SJSA1 (cell line): ENCODE results near the gene KRT27. TPM values are rescaled to one million over a fixed set of nuclear protein-coding genes. Genes with fewer than 3 reads are reported as not detected.
"Not testable (repeated sequence)": the region's sequence is repeated elsewhere in the genome, so short reads cannot be mapped to it uniquely, and the experiment has no call there.

ENCODE experiments used
- DNase-seq, 2 experiments: peaks; one replicate each; pipeline ENCODE4 v3.0.0-alpha.2; 2015 to 2020; ENCODE audit warnings: low spot score in 2 of 2, low read depth in 1 of 2
- H3K27ac ChIP-seq: fragments of 250-450 bp; sonication (Bioruptor Pico); 2 replicates; pipeline ENCODE4 v1.5.1; 2020; ENCODE audit warnings: mild to moderate bottlenecking, moderate library complexity
- H3K27me3 ChIP-seq: fragments of 250-450 bp; sonication (Bioruptor Pico); replicated peaks from 2 replicates; pipeline ENCODE4 v1.5.1; 2020; ENCODE audit warnings: mild to moderate bottlenecking, moderate library complexity
- H3K36me3 ChIP-seq: fragments of 250-450 bp; sonication (Bioruptor Pico); 2 replicates; pipeline ENCODE4 v1.5.1; 2020; ENCODE audit warnings: mild to moderate bottlenecking
- H3K4me1 ChIP-seq: fragments of 250-450 bp; sonication (Bioruptor Pico); replicated peaks from 2 replicates; pipeline ENCODE4 v1.6.1; 2021; ENCODE audit warnings: mild to moderate bottlenecking
- H3K4me3 ChIP-seq: fragments of 250-450 bp; sonication (Bioruptor Pico); 2 replicates; pipeline ENCODE4 v1.5.1; 2020; ENCODE audit warnings: mild to moderate bottlenecking
- H3K9me3 ChIP-seq: fragments of 250-450 bp; sonication (Bioruptor Pico); replicated peaks from 2 replicates; pipeline ENCODE4 v1.5.1; 2020; ENCODE audit warnings: mild to moderate bottlenecking
- total RNA-seq: library from RNA; depleted of rRNA; stranded (reverse); fragments of >200 nt; shearing (Covaris generic); gene quantifications from 2 replicates; pipeline ENCODE4 v1.2.3, GENCODE V29; 2014

The KRT27 gene
- total RNA-seq, 1 experiment from 2014 or later: not detected

- H3K4me3 ChIP-seq: peak overlapping the region; percentile 78
- peak in 1 of 2 experiments; percentile 16 for DNase-seq
Observed at GRCh38 chr17:40818343-40818732, 36.0 kb upstream of the KRT27 start.

GRCh38 chr17:40817103-40817682 is 34.8 kb upstream of the KRT27 start:
- H3K9me3 ChIP-seq: no peaks in the 10 kb centered on the region
- peaks cover 18% of the 10 kb centered on the region for H3K36me3 ChIP-seq
- H3K27me3 ChIP-seq: no peaks in the 10 kb centered on the region
- peaks cover 39% of the 10 kb centered on the region for H3K4me1 ChIP-seq
- no peak overlapping the region for H3K4me3 ChIP-seq
- H3K27ac ChIP-seq: no peak overlapping the region
- DNase-seq: no peak

More at GRCh38 chr17:40818343-40818732, 36.0 kb upstream of the KRT27 start:
- Histone ChIP-seq H3K4me1 (peaks cover 42% of the 10 kb centered on the region), H3K36me3 (peaks cover 18% of the 10 kb centered on the region), H3K9me3 (no peaks in the 10 kb centered on the region), H3K27ac (peak overlapping the region; percentile 85), H3K27me3 (no peaks in the 10 kb centered on the region)

GRCh38 chr17:40816569-40816968 is 34.2 kb upstream of the KRT27 start:
- H3K4me1 ChIP-seq: peaks cover 32% of the 10 kb centered on the region
- peaks cover 18% of the 10 kb centered on the region for H3K36me3 ChIP-seq
- no peak overlapping the region for H3K27ac ChIP-seq
- no peak for DNase-seq
- no peaks in the 10 kb centered on the region for H3K27me3 ChIP-seq
- H3K4me3 ChIP-seq: no peak overlapping the region
- H3K9me3 ChIP-seq: no peaks in the 10 kb centered on the region

- Histone ChIP-seq H3K27me3 (no peaks in the 10 kb centered on the region), H3K27ac (no peak overlapping the region), H3K4me3 (no peak overlapping the region), H3K9me3 (no peaks in the 10 kb centered on the region), H3K36me3 (peaks cover 18% of the 10 kb centered on the region), H3K4me1 (peaks cover 30% of the 10 kb centered on the region)
- no peak for DNase-seq
Observed at GRCh38 chr17:40815381-40815780, 33.0 kb upstream of the KRT27 start.

GRCh38 chr17:40814657-40815056 is 32.3 kb upstream of the KRT27 start:
- not testable (repeated sequence) for DNase-seq
- H3K4me1 ChIP-seq: peaks cover 30% of the 10 kb centered on the region

GRCh38 chr17:40813804-40814203 is 31.5 kb upstream of the KRT27 start:
- H3K36me3 ChIP-seq: peaks cover 18% of the 10 kb centered on the region
- no peak overlapping the region for H3K27ac ChIP-seq
- no peaks in the 10 kb centered on the region for H3K27me3 ChIP-seq
- peak in 1 of 2 experiments; percentile 33 for DNase-seq
- H3K4me1 ChIP-seq: peaks cover 33% of the 10 kb centered on the region
- H3K9me3 ChIP-seq: no peaks in the 10 kb centered on the region
- no peak overlapping the region for H3K4me3 ChIP-seq

More at GRCh38 chr17:40814657-40815056, 32.3 kb upstream of the KRT27 start:
- not testable (repeated sequence) for H3K27me3 ChIP-seq, H3K4me3 ChIP-seq, H3K27ac ChIP-seq, H3K9me3 ChIP-seq
- H3K36me3 ChIP-seq: peaks cover 18% of the 10 kb centered on the region

GRCh38 chr17:40812639-40813038 is 30.3 kb upstream of the KRT27 start:
- H3K27ac ChIP-seq: no peak overlapping the region

GRCh38 chr17:40810494-40810893 is 28.1 kb upstream of the KRT27 start:
- no peak overlapping the region for H3K4me3 ChIP-seq
- H3K9me3 ChIP-seq: no peaks in the 10 kb centered on the region
- no peaks in the 10 kb centered on the region for H3K36me3 ChIP-seq
- peak overlapping the region; percentile 78 for H3K27ac ChIP-seq
- peak in 1 of 2 experiments; percentile 66 for DNase-seq
- peaks cover 36% of the 10 kb centered on the region for H3K4me1 ChIP-seq
- H3K27me3 ChIP-seq: no peaks in the 10 kb centered on the region

More at GRCh38 chr17:40812639-40813038, 30.3 kb upstream of the KRT27 start:
- Histone ChIP-seq H3K9me3 (no peaks in the 10 kb centered on the region), H3K27me3 (no peaks in the 10 kb centered on the region), H3K36me3 (peaks cover 11% of the 10 kb centered on the region), H3K4me1 (peaks cover 36% of the 10 kb centered on the region), H3K4me3 (no peak overlapping the region)
- DNase-seq: no peak

- H3K27ac ChIP-seq: peak overlapping the region; percentile 78
- H3K36me3 ChIP-seq: no peaks in the 10 kb centered on the region
- H3K4me3 ChIP-seq: no peak overlapping the region
- H3K4me1 ChIP-seq: peaks cover 36% of the 10 kb centered on the region
- H3K9me3 ChIP-seq: no peaks in the 10 kb centered on the region
- DNase-seq: peak in 1 of 2 experiments; percentile 75
- H3K27me3 ChIP-seq: no peaks in the 10 kb centered on the region
Observed at GRCh38 chr17:40809721-40810421, 27.5 kb upstream of the KRT27 start.

GRCh38 chr17:40806131-40806530 is 23.8 kb upstream of the KRT27 start:
- Histone ChIP-seq H3K36me3 (no peaks in the 10 kb centered on the region), H3K27ac (no peak overlapping the region), H3K27me3 (no peaks in the 10 kb centered on the region; the same call in 1 of the 2 replicates), H3K4me1 (peaks cover 29% of the 10 kb centered on the region), H3K4me3 (no peak overlapping the region), H3K9me3 (no peaks in the 10 kb centered on the region)
- no peak for DNase-seq

- H3K4me1 ChIP-seq: peaks cover 5% of the 10 kb centered on the region
- DNase-seq: peak; percentile 71 to 78
- H3K36me3 ChIP-seq: no peaks in the 10 kb centered on the region
- H3K9me3 ChIP-seq: no peaks in the 10 kb centered on the region
- H3K4me3 ChIP-seq: no peak overlapping the region
- H3K27me3 ChIP-seq: peaks cover 9% of the 10 kb centered on the region
- no peak overlapping the region for H3K27ac ChIP-seq
Observed at GRCh38 chr17:40803617-40804082, 21.3 kb upstream of the KRT27 start.

- H3K27me3 ChIP-seq: peaks cover 18% of the 10 kb centered on the region
- H3K4me3 ChIP-seq: no peak overlapping the region
- H3K9me3 ChIP-seq: no peaks in the 10 kb centered on the region
- H3K27ac ChIP-seq: no peak overlapping the region
- no peaks in the 10 kb centered on the region for H3K36me3 ChIP-seq
- H3K4me1 ChIP-seq: peaks cover 3% of the 10 kb centered on the region; the same call in 1 of the 2 replicates
- no peak for DNase-seq
Observed at GRCh38 chr17:40801157-40801556, 18.8 kb upstream of the KRT27 start.

GRCh38 chr17:40800381-40800780 is 18.0 kb upstream of the KRT27 start:
- Histone ChIP-seq H3K36me3 (no peaks in the 10 kb centered on the region), H3K9me3 (no peaks in the 10 kb centered on the region), H3K27me3 (peaks cover 24% of the 10 kb centered on the region), H3K4me1 (peaks cover 3% of the 10 kb centered on the region; the same call in 1 of the 2 replicates), H3K27ac (no peak overlapping the region), H3K4me3 (no peak overlapping the region)
- no peak for DNase-seq

- Histone ChIP-seq H3K4me1 (peaks cover 3% of the 10 kb centered on the region; the same call in 1 of the 2 replicates), H3K36me3 (no peaks in the 10 kb centered on the region), H3K9me3 (no peaks in the 10 kb centered on the region), H3K4me3 (no peak within 1 kb of the TSS), H3K27me3 (peaks cover 29% of the 10 kb centered on the region), H3K27ac (no peak within 1 kb of the TSS)
- DNase-seq: no peak
Observed at GRCh38 chr17:40799859-40800258, 17.5 kb upstream of the KRT27 start, which contains the start of gene KRT28. KRT28 (minus strand) TSS chr17:40799959; CDS start chr17:40799893, 66 bp downstream.
